ENCODE results near the gene SPDYE1.
"Not testable (repeated sequence)": the region's sequence is repeated elsewhere in the genome, so short reads cannot be mapped to it uniquely, and the experiment has no call there.

The SPDYE1 gene

GRCh38 chr7:43992896-43993295, 4.8 kb upstream of the SPDYE1 start:
- H3K36me3 ChIP-seq (ENCODE audit: insufficient read depth, low read length); H2AFZ ChIP-seq (ENCODE audit: low read length, unreplicated experiment); H3K79me2 ChIP-seq (ENCODE audit: control insufficient read depth, insufficient read depth, low read length, unreplicated experiment); H3K27me3 ChIP-seq (ENCODE audit: insufficient read depth, low read length); H3K4me3 ChIP-seq (ENCODE audit: low read depth, low read length); H3K4me1 ChIP-seq (ENCODE audit: control insufficient read depth, insufficient read depth, low read length, unreplicated experiment): not testable (repeated sequence)
- H3K27ac ChIP-seq (ENCODE audit: low read depth, low read length): peak overlapping the region; percentile 29; the same call in 1 of the 2 replicates

GRCh38 chr7:43994681-43995080, 3.0 kb upstream of the SPDYE1 start:
- not testable (repeated sequence) for H3K79me2 ChIP-seq (ENCODE audit: control insufficient read depth, insufficient read depth, low read length, unreplicated experiment); H2AFZ ChIP-seq (ENCODE audit: low read length, unreplicated experiment); H3K4me1 ChIP-seq (ENCODE audit: control insufficient read depth, insufficient read depth, low read length, unreplicated experiment); H3K27me3 ChIP-seq (ENCODE audit: insufficient read depth, low read length); H3K4me3 ChIP-seq (ENCODE audit: low read depth, low read length); H3K36me3 ChIP-seq (ENCODE audit: insufficient read depth, low read length); H3K27ac ChIP-seq (ENCODE audit: low read depth, low read length)

- not testable (repeated sequence) for H3K27ac ChIP-seq (ENCODE audit: low read depth, low read length); H3K27me3 ChIP-seq (ENCODE audit: insufficient read depth, low read length); H3K4me1 ChIP-seq (ENCODE audit: control insufficient read depth, insufficient read depth, low read length, unreplicated experiment); H3K36me3 ChIP-seq (ENCODE audit: insufficient read depth, low read length); H3K4me3 ChIP-seq (ENCODE audit: low read depth, low read length); H3K79me2 ChIP-seq (ENCODE audit: control insufficient read depth, insufficient read depth, low read length, unreplicated experiment); H2AFZ ChIP-seq (ENCODE audit: low read length, unreplicated experiment)
These were observed 14.4 kb downstream of the SPDYE1 start for GRCh38 chr7:44012081-44012480.

DNA sequence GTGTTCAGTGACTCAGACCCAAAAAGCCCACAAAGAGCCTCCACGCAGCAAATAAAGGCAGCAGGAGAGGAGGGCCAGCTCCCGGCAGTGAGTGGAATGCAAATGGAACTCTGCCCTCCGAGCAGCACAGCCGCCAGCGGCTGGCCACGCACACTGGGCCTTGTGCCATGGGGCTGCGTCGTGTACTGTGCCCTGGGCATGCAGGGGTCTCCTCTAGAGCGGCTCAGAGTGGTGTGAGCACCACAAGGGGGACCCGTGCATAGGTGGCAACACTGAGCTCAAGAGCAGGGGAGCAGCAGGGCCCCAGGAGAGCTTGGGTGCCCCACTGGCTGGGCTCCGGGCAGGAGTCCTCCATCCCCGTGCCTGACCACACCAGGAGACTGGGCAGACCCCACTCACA, 17.4 kb downstream of the SPDYE1 start:
- not testable (repeated sequence) for H3K36me3 ChIP-seq (ENCODE audit: insufficient read depth, low read length); H3K79me2 ChIP-seq (ENCODE audit: control insufficient read depth, insufficient read depth, low read length, unreplicated experiment); H3K27me3 ChIP-seq (ENCODE audit: insufficient read depth, low read length); H3K27ac ChIP-seq (ENCODE audit: low read depth, low read length); H3K4me3 ChIP-seq (ENCODE audit: low read depth, low read length); H2AFZ ChIP-seq (ENCODE audit: low read length, unreplicated experiment); H3K4me1 ChIP-seq (ENCODE audit: control insufficient read depth, insufficient read depth, low read length, unreplicated experiment)

DNA sequence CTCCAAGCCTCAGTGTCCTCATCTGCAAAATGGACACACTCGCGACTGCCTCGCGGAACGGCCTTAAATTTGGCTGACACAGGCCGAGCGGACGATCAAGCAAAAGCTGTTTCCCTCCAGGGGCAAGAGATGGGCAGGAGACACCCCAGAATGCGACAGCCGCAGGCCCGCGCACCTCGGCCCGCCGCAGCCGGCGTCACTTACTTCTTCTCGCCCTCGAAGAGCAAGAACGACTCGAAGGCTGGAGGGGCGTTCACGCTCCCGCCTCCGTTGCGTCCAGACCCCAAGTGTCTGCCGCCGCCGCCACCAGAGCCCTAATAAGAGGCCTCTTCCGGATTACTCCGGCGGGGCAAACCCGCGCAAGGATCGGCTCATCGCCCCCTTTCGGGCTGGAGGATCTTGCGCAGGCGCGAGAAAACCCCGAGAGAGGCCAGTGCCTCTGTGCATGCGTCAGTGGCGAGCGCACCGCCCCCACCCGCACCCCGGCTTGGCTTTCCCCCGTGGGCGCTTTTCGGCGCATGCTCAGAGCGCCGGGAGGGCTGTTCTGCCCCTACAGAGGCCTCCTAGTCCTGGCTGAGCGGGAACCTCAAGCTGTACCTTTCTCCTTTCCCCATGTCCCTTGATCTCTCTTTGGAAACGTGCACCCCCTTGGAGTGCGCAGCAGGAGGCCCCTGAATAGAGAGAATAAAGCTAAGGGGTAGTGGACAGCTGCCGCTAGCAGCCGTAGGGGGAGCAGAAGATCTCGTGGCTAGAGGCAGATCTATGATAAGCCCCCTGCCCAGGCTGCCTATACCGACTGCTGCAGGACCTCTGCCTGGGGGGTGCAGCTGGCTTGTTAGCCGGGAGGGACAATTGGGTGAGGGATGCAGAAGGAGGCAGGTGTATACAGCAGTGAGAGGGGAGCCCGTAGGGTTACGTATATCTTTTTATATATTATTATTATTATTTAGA, 21.4 kb downstream of the SPDYE1 start:
- H3K4me3 ChIP-seq (ENCODE audit: low read depth, low read length): peak overlapping the region; percentile 91
- not testable (repeated sequence) for H3K36me3 ChIP-seq (ENCODE audit: insufficient read depth, low read length); H3K79me2 ChIP-seq (ENCODE audit: control insufficient read depth, insufficient read depth, low read length, unreplicated experiment); H3K4me1 ChIP-seq (ENCODE audit: control insufficient read depth, insufficient read depth, low read length, unreplicated experiment); H3K27me3 ChIP-seq (ENCODE audit: insufficient read depth, low read length); H3K27ac ChIP-seq (ENCODE audit: low read depth, low read length); H2AFZ ChIP-seq (ENCODE audit: low read length, unreplicated experiment)

- not testable (repeated sequence) for H2AFZ ChIP-seq (ENCODE audit: low read length, unreplicated experiment); H3K4me1 ChIP-seq (ENCODE audit: control insufficient read depth, insufficient read depth, low read length, unreplicated experiment); H3K4me3 ChIP-seq (ENCODE audit: low read depth, low read length); H3K27ac ChIP-seq (ENCODE audit: low read depth, low read length); H3K79me2 ChIP-seq (ENCODE audit: control insufficient read depth, insufficient read depth, low read length, unreplicated experiment); H3K27me3 ChIP-seq (ENCODE audit: insufficient read depth, low read length); H3K36me3 ChIP-seq (ENCODE audit: insufficient read depth, low read length)
These were observed 22.1 kb downstream of the SPDYE1 start for GRCh38 chr7:44019825-44020224.

- H3K4me3 ChIP-seq (ENCODE audit: low read depth, low read length); H3K36me3 ChIP-seq (ENCODE audit: insufficient read depth, low read length); H3K79me2 ChIP-seq (ENCODE audit: control insufficient read depth, insufficient read depth, low read length, unreplicated experiment); H3K4me1 ChIP-seq (ENCODE audit: control insufficient read depth, insufficient read depth, low read length, unreplicated experiment); H3K27me3 ChIP-seq (ENCODE audit: insufficient read depth, low read length); H2AFZ ChIP-seq (ENCODE audit: low read length, unreplicated experiment); H3K27ac ChIP-seq (ENCODE audit: low read depth, low read length): not testable (repeated sequence)
These were observed 24.4 kb downstream of the SPDYE1 start for GRCh38 chr7:44022069-44022468.

GRCh38 chr7:44022796-44023467, 25.2 kb downstream of the SPDYE1 start:
- H3K27ac ChIP-seq (ENCODE audit: low read depth, low read length); H2AFZ ChIP-seq (ENCODE audit: low read length, unreplicated experiment); H3K79me2 ChIP-seq (ENCODE audit: control insufficient read depth, insufficient read depth, low read length, unreplicated experiment); H3K4me1 ChIP-seq (ENCODE audit: control insufficient read depth, insufficient read depth, low read length, unreplicated experiment); H3K4me3 ChIP-seq (ENCODE audit: low read depth, low read length); H3K27me3 ChIP-seq (ENCODE audit: insufficient read depth, low read length); H3K36me3 ChIP-seq (ENCODE audit: insufficient read depth, low read length): not testable (repeated sequence)

DNA sequence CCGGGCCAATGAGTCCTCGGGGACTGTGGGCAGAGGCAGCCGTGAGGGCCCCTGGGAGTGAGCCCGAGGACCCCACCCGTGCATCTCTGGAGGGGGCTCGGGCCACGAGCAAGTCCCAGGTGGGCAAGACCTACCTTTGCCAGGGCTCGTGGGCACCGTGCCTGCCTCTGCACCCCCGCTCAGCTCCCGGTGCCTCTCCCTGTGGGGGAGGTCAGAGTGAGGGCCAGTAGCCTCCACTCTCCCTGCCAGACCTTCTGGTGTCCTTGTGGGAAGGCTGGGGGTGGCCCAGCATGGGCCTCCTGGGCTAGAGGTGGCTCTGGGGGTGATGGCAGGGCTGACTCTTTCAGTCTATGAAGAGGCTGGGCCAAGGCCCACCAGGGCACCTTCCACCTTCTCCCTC, 31.7 kb downstream of the SPDYE1 start:
- H2AFZ ChIP-seq (ENCODE audit: low read length, unreplicated experiment); H3K4me3 ChIP-seq (ENCODE audit: low read depth, low read length); H3K27me3 ChIP-seq (ENCODE audit: insufficient read depth, low read length); H3K79me2 ChIP-seq (ENCODE audit: control insufficient read depth, insufficient read depth, low read length, unreplicated experiment); H3K27ac ChIP-seq (ENCODE audit: low read depth, low read length); H3K4me1 ChIP-seq (ENCODE audit: control insufficient read depth, insufficient read depth, low read length, unreplicated experiment); H3K36me3 ChIP-seq (ENCODE audit: insufficient read depth, low read length): not testable (repeated sequence)

GRCh38 chr7:44030029-44030428, 32.3 kb downstream of the SPDYE1 start:
- not testable (repeated sequence) for H3K79me2 ChIP-seq (ENCODE audit: control insufficient read depth, insufficient read depth, low read length, unreplicated experiment); H3K27ac ChIP-seq (ENCODE audit: low read depth, low read length); H3K27me3 ChIP-seq (ENCODE audit: insufficient read depth, low read length); H3K36me3 ChIP-seq (ENCODE audit: insufficient read depth, low read length); H3K4me3 ChIP-seq (ENCODE audit: low read depth, low read length); H3K4me1 ChIP-seq (ENCODE audit: control insufficient read depth, insufficient read depth, low read length, unreplicated experiment); H2AFZ ChIP-seq (ENCODE audit: low read length, unreplicated experiment)

DNA sequence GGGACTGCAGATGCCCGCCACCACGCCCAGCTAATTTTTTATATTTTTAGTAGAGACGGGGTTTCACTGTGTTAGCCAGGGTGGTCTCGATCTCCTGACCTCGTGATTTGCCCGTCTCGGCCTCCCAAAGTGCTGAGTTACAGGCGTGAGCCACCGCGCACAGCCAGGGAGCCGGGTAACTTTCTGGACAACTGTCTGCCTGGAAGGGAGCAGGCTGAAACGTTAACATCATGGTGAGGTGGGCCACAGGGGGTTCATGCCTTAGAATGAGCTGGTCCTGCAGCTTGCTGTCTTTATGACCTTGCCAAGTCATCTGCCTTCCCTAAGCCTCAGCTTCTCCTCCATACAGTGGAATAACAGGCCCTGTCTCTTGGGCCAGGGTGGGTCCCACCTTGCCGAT, 33.6 kb downstream of the SPDYE1 start:
- not testable (repeated sequence) for H3K27me3 ChIP-seq (ENCODE audit: insufficient read depth, low read length); H3K79me2 ChIP-seq (ENCODE audit: control insufficient read depth, insufficient read depth, low read length, unreplicated experiment); H3K4me1 ChIP-seq (ENCODE audit: control insufficient read depth, insufficient read depth, low read length, unreplicated experiment); H3K4me3 ChIP-seq (ENCODE audit: low read depth, low read length); H3K27ac ChIP-seq (ENCODE audit: low read depth, low read length); H3K36me3 ChIP-seq (ENCODE audit: insufficient read depth, low read length); H2AFZ ChIP-seq (ENCODE audit: low read length, unreplicated experiment)
